NK-92 (cell line): ENCODE results near the gene DDX42.
"Not testable (repeated sequence)": the region's sequence is repeated elsewhere in the genome, so short reads cannot be mapped to it uniquely, and the experiment has no call there.

Experiments
- DNase-seq: peaks from one replicate; lab custom pipeline; 2025; ENCODE audit not compliant: unreplicated experiment; lab: John Stamatoyannopoulos, UW

DDX42 gene

DNA sequence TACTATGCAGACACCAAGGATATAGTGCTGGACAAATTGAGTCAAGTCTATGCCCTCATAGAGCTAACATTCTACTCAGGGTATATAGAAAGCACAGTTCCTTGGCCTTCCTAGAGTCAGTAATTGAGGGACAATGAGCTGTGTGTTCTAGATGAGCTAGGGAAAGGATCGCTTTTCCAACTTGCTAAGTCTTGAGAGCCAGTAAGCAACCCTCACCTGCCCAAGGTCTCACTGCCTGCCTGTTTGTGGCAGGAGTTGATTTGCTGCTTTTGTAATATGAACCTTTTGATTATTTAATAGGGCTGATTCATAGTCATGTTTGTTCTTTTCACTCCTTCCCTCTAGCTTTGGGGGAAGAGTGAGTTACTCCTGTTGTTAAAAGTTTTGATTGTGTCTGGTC, 6.5 kb downstream of the DDX42 start:
- no peak for DNase-seq

DNA sequence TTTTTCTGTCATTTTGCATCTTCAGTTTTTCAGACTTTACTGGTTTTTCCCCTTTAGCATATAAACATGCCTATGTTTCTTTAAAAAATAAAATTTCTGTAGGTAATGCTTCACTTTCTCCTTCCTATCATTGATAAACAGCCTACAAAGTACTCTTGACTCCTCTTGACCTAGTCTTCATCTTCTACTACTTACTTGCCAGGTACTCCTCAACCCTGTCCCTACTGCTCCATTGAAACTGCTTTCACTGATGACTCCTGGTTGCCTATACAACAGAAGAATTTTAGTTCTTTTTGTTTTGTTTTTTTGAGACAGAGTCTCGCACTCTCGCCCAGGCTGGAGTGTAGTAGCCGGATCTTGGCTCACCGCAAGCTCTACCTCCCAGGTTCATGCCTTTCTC, 7.0 kb downstream of the DDX42 start:
- no peak for DNase-seq

DNA sequence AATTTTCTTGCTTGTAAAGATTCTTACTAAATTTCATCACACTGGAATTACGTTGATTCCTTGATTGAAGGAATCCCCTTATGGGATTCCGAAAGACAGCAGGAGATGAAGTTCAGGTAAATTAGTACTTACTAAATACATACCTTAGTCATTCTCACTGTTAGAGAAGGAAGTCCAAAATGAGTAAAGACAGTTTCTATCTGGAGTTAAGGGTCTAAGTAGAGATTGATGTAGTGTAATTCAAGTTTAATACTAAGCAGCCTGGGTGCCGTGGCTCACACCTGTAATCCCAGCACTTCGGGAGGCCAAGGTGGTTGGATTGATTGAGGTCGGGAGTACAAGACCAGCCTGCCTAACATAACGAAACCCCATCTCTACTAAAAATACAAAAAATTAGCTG, 9.6 kb downstream of the DDX42 start:
- DNase-seq = no peak

DNA sequence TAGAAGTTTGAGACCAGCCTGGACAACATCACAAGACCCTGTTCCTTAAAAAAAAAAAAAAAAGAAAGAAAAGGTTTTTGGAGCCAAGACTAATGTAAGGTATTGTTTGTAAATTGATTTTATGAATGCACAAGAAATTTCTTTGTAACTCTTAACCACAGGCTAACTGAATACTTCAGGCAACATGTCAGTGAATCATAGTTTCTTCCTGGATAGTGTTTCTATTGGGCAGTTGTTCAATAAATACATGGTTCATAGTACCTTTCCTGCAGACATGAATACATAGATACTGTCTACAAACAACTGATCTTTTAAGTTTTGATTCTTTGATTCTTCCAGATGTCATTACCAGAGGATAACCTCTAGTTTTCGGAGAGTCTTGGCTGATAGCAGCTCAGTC, 11.6 kb downstream of the DDX42 start:
- no peak for DNase-seq

DNA sequence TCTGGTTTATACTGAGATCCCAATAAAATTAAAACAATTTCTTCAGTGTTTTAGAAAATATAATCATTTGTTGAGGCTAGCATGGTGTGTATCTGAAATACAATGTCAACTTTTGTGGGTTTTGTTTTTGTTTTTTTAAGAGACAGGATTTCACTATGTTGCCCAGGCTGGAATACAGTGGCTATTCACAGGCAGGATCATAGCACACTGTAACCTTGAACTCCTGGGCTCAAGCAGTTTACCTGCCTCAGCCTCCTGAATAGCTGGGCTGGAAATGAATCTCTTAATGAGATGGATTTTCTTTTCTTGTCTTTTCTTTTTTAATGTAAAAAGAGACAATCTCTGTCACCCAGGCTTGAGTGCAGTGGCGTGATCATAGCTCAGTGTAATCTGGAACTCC, 12.1 kb downstream of the DDX42 start:
- DNase-seq = no peak

DNA sequence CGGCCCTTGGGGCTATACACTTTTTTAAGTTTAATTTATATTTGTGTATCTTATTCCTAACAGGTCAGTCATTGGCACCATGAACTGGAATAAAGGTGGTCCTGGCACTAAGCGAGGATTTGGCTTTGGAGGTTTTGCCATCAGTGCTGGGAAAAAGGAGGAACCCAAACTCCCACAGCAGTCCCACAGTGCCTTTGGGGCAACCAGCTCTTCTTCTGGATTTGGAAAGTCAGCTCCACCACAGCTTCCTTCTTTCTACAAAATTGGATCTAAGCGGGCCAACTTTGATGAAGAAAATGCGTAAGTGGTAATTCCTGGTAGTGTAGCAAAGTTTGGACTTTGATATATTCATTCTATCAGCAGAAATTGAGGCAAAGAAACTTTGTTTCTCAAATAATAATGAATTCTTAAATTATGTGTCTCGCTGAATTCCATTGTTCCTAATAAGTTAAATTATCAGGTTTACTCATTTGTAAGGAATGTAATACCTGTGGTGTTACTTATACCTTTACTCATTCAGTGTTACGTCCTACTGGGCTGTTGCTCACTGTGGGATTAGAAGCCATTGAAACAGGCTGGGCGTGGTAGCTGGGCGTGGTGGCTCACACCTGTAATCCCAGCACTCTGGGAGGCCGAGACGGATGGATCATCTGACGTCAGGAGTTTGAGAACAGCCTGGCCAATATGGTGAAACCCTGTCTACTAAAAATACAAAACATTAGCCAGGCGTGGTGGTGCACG, 13.2 kb downstream of the DDX42 start:
- no peak for DNase-seq

DNA sequence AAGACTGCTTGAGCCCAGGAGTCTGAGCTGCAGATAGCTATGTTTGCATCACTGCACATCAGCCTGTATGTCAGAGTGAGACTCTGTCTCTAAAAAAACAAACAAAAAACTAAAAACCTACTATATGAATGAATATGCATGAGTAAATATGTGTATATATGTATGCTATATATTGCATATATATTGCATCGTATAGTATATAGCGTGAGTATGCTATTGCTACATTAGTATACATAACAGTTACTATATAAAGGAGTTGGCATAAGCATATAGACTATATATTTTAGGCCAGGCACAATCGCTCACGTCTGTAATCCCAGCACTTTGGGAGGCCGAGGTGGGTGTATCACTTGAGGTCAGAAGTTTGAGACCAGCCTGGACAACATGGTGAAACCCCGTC, 16.1 kb downstream of the DDX42 start:
- DNase-seq = no peak

DNA sequence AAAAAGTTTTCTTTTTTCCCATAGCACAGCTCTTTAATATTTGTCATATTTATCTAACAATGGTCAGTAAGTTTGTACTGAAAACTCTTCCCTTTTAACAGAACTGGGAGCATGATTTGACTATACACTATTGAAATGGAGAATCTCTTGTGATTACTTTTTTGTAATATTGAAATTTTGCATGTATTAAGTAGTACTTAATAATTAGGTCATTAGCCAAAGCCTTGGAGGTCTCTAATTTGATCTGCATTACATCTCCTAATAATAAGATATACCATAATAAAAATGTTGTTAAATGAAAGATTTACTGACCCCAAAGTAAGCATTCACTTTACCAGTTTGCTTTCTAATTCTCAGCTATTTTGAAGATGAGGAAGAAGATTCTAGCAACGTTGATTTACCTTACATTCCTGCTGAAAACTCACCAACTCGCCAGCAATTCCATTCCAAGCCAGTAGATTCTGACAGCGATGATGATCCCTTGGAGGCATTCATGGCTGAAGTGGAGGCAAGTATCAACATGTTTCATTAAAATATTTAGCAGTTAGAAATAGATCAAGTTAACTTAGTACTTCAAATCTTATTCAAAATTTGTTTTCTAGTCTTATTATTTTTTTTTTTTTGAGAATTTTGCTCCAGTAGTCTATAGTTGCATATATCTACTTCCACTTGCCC, 18.2 kb downstream of the DDX42 start:
- no peak for DNase-seq

DNA sequence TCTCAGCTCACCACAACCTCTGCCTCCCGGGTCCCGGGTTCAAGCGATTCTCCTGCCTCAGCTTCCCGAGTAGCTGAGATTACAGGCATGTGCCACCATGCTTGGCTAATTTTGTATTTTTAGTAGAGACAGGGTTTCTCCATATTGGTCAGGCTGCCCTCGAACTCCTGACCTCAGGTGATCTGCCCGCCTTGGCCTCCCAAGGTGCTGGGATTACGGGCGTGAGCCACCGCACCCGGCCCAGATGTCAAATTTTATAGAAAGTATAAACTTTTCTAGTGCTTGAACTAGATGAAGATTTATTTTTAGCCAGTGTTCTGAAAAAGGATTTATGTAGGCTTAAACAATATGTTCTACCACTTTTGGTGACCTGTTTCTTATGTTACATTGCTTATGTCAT, 22.4 kb downstream of the DDX42 start:
- not testable (repeated sequence) for DNase-seq

DNA sequence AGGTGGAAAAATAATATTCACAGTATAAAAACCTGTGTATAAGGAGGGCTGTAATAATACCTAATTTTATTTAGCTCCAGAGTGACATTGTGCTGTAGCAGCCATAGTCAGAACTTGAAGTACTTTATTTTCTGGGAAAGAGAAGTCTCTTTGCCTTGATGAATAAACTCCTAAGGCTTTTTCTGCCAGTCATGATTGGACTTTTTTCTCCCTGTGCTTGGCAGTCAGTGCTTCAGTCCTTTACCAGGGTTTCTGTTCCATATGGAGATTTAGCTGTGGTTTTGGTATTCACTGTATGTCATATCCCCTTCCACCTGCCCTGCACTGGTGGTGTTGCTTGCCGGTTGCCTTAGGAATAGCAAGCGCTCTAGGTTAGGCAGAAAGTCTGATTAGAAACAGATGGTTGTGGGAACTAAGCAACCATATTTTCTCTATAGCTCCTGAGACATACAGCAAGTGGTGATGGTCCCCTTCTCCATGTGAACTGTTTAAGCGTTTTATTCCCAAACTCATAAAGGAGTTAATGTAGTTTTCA, 24.7 kb downstream of the DDX42 start:
- DNase-seq = no peak

DNA sequence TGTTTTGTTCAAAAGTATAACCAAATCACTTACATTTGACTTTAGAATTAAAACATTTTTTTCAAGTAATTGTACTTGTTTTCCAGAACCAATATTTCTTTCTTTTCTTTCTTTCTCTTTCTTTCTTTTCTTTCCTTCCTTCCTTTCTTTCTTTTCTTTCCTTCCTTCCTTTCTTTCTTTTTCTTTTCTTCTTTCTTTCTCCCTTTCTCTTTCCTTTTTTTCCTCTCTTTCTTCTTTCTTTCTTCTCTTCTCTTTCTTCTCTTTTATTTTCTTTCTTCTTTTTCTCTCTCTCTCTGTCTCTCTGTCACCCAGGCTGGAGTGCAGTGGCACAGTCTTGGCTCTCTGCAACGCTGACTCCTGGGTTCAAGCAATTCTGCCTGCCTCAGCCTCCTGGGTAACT, 26.8 kb downstream of the DDX42 start:
- no peak for DNase-seq

DNA sequence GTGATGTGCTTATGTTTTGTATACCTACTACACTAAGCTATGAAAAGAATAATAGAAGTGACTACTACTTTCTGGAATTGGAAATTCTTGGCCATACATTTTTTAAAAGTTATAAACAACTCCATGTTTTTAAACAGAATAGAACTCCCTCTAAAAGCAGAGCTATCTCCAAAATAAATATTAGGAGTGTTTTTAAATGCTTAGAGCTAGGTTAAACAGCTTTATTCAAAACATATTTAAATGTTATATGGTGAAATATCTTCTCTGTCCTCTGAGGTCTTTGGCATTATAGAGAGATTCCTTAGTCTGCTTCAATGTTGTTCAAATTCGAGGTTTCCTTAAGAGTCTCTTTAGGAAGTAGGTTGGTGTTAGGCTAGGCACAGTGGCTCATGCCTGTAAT, 30.4 kb downstream of the DDX42 start:
- DNase-seq = no peak

DNA sequence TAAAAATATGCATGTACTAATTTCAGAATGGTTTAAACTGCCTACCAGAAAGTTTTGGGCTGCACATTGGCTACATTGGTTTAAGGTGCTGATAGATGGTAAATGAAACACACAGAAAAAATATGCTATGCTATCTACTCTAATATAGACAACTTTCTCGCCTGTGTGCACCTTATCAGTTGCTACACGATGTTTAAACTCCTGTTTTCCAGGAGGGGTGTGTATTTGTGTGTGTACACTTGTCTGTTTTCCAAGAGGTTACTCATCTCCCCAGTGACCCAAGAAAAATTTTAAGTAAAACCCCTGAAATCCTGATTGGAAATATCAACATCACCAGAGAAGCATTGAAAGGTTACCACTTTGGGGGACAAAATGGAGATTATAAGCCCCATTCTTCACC, 31.6 kb downstream of the DDX42 start:
- DNase-seq = no peak

DNA sequence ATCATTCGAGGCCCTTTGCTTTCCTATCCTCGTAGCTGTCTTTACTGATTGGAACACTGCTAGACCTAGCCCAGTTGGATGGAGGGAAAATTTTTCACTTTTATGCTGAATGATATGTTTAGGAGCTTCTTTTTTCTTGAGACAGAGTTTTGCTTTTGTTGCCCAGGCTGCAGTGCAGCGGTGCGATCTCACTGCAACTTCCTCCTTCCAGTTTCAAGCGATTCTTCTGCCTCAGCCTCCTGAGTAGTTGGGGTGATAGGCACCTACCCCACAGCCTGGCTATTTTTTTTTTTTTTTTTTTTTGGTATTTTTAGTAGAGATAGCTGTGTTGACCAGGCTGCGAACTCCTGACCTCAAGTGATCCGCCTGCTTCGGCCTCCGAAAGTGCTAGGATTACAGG, 36.0 kb downstream of the DDX42 start:
- no peak for DNase-seq

DNA sequence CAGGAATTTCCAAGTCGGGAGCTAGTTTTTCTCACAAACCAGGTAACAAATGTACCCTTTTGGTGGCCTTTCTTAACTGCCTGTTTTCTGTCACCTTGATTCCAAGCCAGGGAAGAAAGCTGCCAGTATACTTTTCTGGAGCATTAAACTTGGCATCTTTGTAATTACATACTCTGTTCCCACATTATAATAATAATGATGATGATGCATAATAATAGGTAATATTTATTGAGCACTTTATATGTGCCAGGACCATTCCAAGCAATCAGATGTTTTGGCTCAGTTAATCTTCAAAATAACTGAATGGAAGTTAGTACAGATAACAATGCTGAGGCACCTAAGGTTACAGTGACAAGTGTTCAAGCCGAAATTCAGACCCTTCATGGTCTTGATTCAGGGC, 42.2 kb downstream of the DDX42 start:
- DNase-seq = no peak

DNA sequence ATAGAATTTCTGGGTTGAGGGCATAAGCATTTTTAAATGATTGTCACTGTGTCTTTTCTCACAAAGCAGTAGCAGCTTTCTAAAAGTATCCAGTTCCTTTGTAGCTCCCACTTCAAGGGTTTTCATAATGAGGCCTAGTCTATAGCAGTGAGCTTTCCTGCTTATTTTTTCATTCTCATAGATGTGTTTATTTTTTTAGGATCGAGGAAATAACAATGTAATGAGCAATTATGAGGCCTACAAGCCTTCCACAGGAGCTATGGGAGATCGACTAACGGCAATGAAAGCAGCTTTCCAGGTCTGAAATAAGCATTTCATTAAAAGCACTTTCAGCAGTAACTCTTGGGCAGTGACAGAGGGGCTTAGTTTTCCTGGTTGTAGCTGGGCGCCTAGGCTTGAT, 42.7 kb downstream of the DDX42 start:
- DNase-seq = no peak

DNA sequence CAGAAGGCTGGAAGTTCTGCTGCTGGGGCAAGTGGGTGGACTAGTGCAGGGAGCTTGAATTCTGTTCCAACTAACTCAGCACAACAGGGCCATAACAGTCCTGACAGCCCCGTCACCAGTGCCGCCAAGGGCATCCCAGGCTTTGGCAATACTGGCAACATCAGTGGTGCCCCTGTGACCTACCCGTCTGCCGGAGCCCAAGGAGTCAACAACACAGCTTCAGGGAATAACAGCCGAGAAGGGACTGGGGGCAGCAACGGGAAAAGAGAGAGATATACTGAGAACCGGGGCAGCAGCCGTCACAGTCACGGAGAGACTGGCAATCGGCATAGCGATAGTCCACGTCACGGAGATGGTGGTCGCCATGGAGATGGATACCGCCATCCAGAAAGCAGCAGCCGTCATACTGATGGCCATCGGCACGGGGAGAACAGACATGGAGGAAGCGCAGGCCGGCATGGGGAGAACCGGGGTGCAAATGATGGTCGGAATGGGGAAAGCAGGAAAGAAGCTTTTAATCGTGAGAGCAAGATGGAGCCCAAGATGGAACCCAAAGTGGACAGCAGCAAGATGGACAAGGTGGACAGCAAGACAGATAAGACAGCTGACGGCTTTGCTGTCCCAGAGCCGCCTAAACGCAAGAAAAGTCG, 43.9 kb downstream of the DDX42 start:
- DNase-seq = no peak

DNA sequence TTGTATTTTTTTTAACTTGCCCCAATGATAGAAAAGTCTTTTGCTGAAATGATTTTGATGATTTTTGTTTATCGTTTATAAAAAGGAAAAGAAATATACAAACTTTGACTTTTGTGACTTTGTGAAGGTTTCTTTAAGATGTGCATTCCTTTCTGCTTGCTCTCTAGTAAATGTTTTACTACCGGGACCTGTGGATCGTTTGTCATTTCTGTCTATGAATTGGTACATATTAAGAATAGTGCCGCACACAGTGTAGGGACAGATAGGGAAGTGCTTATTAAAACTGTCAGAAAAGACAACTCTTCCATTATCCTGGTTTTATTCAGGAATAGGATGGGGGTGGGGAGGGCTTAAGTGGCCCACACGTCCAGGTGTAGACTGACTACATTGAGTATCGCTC, 45.2 kb downstream of the DDX42 start:
- DNase-seq = no peak

DNA sequence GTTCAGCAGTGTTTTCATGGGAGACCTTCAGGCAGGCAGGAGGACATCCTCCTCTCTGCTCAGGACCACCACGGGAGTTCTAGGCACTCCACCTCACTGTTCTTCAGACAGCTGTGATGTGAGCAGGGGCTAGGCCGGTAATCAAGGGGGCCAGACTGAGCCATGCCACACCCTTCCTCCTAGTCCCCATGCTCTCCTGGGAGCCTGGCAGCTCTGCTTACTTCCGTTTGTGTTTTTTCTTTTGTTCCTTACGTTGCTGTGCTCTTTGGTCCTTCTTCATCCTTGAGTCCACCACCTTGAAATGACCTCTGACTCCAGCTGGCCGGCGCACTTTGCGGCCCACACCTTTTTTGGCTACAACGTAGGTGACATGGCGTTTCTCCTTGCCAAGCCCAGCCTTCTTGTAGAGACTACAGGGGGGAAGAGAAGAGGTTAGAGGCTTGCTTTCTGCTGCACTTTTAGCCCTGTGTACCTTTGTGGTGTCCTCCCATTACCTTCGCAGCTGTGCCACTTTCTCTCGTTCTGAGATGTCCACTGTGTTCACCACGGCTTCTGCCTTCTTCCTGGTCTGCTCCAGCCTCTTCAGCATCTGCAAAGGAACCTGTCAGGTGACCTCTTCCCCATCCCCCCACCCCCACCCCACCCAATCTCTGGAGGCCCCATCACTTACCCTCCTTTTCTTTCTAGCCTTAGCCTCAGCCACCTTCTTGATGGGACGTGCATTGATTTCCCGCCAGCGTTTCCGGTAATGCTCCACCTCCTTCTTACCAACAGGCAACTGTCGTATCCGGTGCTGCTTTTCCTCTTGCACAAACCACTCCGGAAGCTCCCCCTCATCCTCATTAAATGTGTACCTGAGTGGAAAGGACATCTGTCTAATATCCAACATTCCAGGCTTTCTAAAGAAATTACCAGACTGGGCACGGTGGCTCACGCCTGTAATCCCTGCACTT, 45.9 kb downstream of the DDX42 start:
- DNase-seq = no peak

DNA sequence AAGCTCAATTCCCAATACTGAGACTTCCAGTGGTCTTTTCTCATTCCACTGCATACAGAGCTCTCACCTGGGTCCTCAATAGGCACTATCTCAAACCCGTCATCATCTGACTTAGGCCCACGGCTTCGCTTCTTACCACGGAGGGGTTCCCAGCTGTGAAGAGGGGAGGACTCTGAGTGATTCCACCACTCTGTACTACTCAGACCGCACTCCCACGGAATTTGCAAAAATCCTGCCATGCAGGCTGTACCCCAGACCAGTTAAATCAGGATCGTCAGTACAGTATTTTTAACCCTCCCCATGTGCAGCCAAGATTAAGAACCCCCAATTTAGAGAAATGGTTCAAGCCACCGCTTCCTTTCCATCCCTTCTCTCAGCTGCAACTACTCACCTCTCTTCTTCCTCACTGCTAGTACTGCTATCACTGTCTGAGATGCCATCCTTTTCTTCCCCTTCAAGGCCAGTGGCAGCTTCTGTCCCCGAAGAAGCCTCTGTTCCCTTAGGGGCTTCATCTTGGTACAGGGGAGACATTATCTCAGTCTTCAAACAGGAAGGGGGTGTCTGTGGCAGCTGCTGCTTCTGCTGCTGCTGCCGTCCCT, 47.1 kb downstream of the DDX42 start:
- DNase-seq = no peak

DNA sequence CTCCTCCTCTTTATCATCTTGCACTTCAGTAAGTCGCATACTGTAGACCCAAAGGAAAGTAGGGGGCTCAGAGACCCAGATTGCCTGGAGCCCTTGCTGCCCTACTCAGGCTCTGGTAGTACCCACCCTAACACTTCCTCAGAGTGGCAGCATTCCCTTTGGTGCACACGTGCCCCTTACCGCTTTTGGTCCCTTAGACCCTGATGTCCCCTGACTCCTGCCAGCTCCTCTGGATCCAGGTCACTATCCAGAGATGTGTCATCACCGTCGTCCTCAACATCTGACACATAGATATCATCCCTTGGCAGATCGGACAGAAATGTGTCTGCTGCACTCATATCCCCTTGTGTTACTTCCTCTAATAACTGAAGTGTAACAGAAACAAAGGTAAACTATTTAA, 47.8 kb downstream of the DDX42 start:
- no peak for DNase-seq
